ENCODE data around the gene CKMT1B. TPM values are rescaled to one million over a fixed set of nuclear protein-coding genes. Genes with fewer than 3 reads are reported as not detected.
"Not testable (repeated sequence)": the region's sequence is repeated elsewhere in the genome, so short reads cannot be mapped to it uniquely, and the experiment has no call there.

Gene CKMT1B
- total RNA-seq, 1 experiment from 2014 or later: 31.0 TPM

DNA sequence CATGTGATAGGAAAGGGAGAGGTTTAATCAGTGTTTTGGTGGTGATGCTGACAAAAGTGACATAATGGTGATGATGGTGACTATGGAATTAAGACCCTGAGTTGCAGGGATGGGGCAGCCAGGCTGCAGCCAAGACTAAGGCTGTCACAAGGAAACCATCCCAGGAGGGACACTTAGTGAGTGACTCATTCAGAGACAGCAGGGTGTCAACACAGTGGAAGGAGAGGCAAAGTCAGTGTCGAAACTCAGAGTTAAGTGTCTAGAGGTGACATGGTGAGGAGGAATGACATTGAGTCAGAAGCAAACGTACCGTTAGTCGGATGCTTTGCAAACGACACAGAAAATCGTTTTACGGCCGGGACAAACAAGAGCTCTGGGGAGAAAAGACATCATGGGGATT lies 30.0 kb upstream of the CKMT1B start:
- H3K56ac ChIP-seq (ENCODE audit: insufficient read length, low read depth, low read length); H3T11ph ChIP-seq (ENCODE audit: low read length); H2AK5ac ChIP-seq (ENCODE audit: insufficient read length, low read length); H3K4me3 Mint-ChIP-seq; H2BK15ac ChIP-seq (ENCODE audit: low read depth, low read length); DNase-seq; H2BK12ac ChIP-seq (ENCODE audit: insufficient read length, low read depth, low read length); H3K4me1 Mint-ChIP-seq; H2BK5ac ChIP-seq (ENCODE audit: insufficient read length, low read length); H2BK120ac ChIP-seq (ENCODE audit: low read depth, low read length, poor library complexity, severe bottlenecking); H3K23ac ChIP-seq (ENCODE audit: insufficient read length, low read depth, low read length); H3K23me2 ChIP-seq (ENCODE audit: insufficient read length, low read depth, low read length, poor library complexity, severe bottlenecking); H3K4me2 ChIP-seq (ENCODE audit: insufficient read depth, insufficient read length, low read length); H4K8ac ChIP-seq (replicated peaks; ENCODE audit: insufficient read length, low read depth, low read length); H3K4me1 ChIP-seq (ENCODE audit: insufficient read depth, low read length); H4K91ac ChIP-seq (ENCODE audit: insufficient read length, low read depth, low read length); H2BK20ac ChIP-seq (ENCODE audit: low read depth, low read length, poor library complexity, severe bottlenecking); H3K18ac ChIP-seq (ENCODE audit: insufficient read length, low read depth, low read length); H3K14ac ChIP-seq (ENCODE audit: insufficient read depth, low read length); H3K4ac ChIP-seq (ENCODE audit: low read depth, low read length); H3K27me3 ChIP-seq (ENCODE audit: insufficient read depth, low read length); H3K9ac ChIP-seq (ENCODE audit: extremely low read depth, insufficient read length, low read length); H3K27ac Mint-ChIP-seq; H2AFZ ChIP-seq (ENCODE audit: low read length); H3K79me1 ChIP-seq (ENCODE audit: insufficient read depth, low read depth, low read length, poor library complexity, severe bottlenecking); H3K79me2 ChIP-seq (ENCODE audit: insufficient read depth, low read length); H3K9me3 ChIP-seq (ENCODE audit: control insufficient read depth, low read depth, low read length); H4K5ac ChIP-seq (ENCODE audit: insufficient read length, low read depth, low read length); H3K27ac ChIP-seq (ENCODE audit: insufficient read length, low read depth, low read length); H3K9me3 Mint-ChIP-seq; H3K36me3 Mint-ChIP-seq (ENCODE audit: insufficient read depth in 1 of 3, low read depth in 3 of 3); H4K20me1 ChIP-seq (ENCODE audit: control insufficient read depth, insufficient read depth, insufficient read length); H3K27me3 Mint-ChIP-seq (ENCODE audit: low read depth): not testable (repeated sequence)
- WGBS (ENCODE audit: extremely low coverage, insufficient read length, low lambda C conversion rate): no CpG with 5 or more reads among the region's 8 CpGs

DNA sequence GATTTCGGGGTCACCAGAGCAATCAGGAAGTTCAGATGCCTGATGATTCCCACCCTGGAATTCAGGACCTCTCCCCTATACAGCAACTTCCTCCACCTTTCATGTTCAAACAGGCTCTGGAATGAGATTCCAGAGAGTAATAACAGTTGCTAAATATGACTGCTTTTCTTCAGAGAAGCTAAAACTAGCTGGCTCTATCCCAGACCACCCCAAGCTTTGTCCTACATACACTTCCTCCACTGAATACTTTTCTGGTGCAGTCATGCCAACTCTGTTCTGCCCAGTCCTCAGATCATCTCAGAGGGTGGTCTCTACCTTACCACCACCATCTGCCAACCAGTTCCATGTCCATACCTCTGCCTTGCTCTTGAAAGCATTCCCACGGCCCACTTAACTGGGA lies 27.2 kb upstream of the CKMT1B start:
- WGBS (ENCODE audit: extremely low coverage, insufficient read length, low lambda C conversion rate): no CpG with 5 or more reads among the region's 2 CpGs
- H3K4me3 Mint-ChIP-seq: not testable (repeated sequence)

More for the DNA sequence above, 27.2 kb upstream of the CKMT1B start:
- not testable (repeated sequence) for H3K14ac ChIP-seq (ENCODE audit: insufficient read depth, low read length); H3K27ac Mint-ChIP-seq; H3T11ph ChIP-seq (ENCODE audit: low read length); H3K18ac ChIP-seq (ENCODE audit: insufficient read length, low read depth, low read length); H2AK5ac ChIP-seq (ENCODE audit: insufficient read length, low read length); H3K23ac ChIP-seq (ENCODE audit: insufficient read length, low read depth, low read length); H3K4me1 Mint-ChIP-seq; H3K27ac ChIP-seq (ENCODE audit: insufficient read length, low read depth, low read length); H4K91ac ChIP-seq (ENCODE audit: insufficient read length, low read depth, low read length); H4K20me1 ChIP-seq (ENCODE audit: control insufficient read depth, insufficient read depth, insufficient read length); H2BK15ac ChIP-seq (ENCODE audit: low read depth, low read length); DNase-seq; H4K8ac ChIP-seq (replicated peaks; ENCODE audit: insufficient read length, low read depth, low read length); H3K9me3 Mint-ChIP-seq; H2BK120ac ChIP-seq (ENCODE audit: low read depth, low read length, poor library complexity, severe bottlenecking); H2BK12ac ChIP-seq (ENCODE audit: insufficient read length, low read depth, low read length); H4K5ac ChIP-seq (ENCODE audit: insufficient read length, low read depth, low read length); H3K56ac ChIP-seq (ENCODE audit: insufficient read length, low read depth, low read length); H3K4me2 ChIP-seq (ENCODE audit: insufficient read depth, insufficient read length, low read length); H2AFZ ChIP-seq (ENCODE audit: low read length); H3K4ac ChIP-seq (ENCODE audit: low read depth, low read length); H3K79me2 ChIP-seq (ENCODE audit: insufficient read depth, low read length); H3K9me3 ChIP-seq (ENCODE audit: control insufficient read depth, low read depth, low read length); H2BK20ac ChIP-seq (ENCODE audit: low read depth, low read length, poor library complexity, severe bottlenecking); H3K4me1 ChIP-seq (ENCODE audit: insufficient read depth, low read length); H3K23me2 ChIP-seq (ENCODE audit: insufficient read length, low read depth, low read length, poor library complexity, severe bottlenecking); H3K27me3 Mint-ChIP-seq (ENCODE audit: low read depth); H3K36me3 Mint-ChIP-seq (ENCODE audit: insufficient read depth in 1 of 3, low read depth in 3 of 3); H2BK5ac ChIP-seq (ENCODE audit: insufficient read length, low read length); H3K9ac ChIP-seq (ENCODE audit: extremely low read depth, insufficient read length, low read length); H3K27me3 ChIP-seq (ENCODE audit: insufficient read depth, low read length); H3K79me1 ChIP-seq (ENCODE audit: insufficient read depth, low read depth, low read length, poor library complexity, severe bottlenecking)
